ENCODE data around the gene C14orf180.

DNA sequence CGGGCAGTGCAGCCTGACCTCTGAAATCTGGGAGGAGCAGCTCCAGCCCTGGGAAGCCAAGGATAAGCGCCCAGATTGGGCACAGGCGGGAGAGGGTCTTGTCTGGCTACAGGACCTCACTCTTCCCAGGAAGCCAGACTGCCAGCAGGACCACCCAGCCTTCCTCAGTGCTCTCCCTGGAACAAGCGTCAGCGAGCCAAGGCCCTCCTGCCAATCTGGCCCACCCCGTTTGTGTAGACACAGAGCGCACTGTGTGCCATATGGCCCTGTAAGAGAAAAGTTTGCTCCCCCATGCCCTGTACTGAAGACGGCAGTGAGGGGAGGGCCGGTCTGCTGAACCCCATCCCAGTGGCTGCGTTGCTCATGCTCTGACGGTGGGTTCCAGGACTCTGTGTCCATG lies 1.2 kb upstream of the C14orf180 start:
- no peak for TF ChIP-seq GATA2 (IDR thresholded peaks at IDR 0.05; ENCODE audit: low read depth, low read length)
- no peak for TF ChIP-seq GATA3 (IDR thresholded peaks at IDR 0.05; ENCODE audit: low read depth, low read length)

Data from SH-SY5Y (cell line).